Neural progenitor cell (in vitro differentiated cells): ENCODE results near the gene AQP10. TPM values are rescaled to one million over a fixed set of nuclear protein-coding genes. Genes with fewer than 3 reads are reported as not detected.
"Not testable (repeated sequence)": the region's sequence is repeated elsewhere in the genome, so short reads cannot be mapped to it uniquely, and the experiment has no call there.

Source experiments
- DNase-seq: peaks from one replicate; pipeline ENCODE4 v3.0.0-alpha.2; 2016; ENCODE audit warnings: low spot score
- H2AFZ ChIP-seq: fragments of 200-600 bp; sonication (generic); replicated peaks from 2 replicates; pipeline ENCODE4 v1.6.1; 2016; ENCODE audit warnings: antibody characterized with exemption
- H3F3A ChIP-seq: fragments of 200-600 bp; sonication (generic); 2 replicates; pipeline ENCODE4 v1.6.1; 2016; ENCODE audit warnings: antibody characterized with exemption, low read depth
- H3K27ac ChIP-seq: fragments of 200-600 bp; sonication (generic); 2 replicates; pipeline ENCODE4 v1.5.1; 2016; ENCODE audit warnings: mild to moderate bottlenecking
- H3K27me3 ChIP-seq: fragments of 200-600 bp; sonication (generic); 2 replicates; pipeline ENCODE4 v1.6.1; 2016; ENCODE audit warnings: mild to moderate bottlenecking, moderate library complexity
- H3K36me3 ChIP-seq: fragments of 200-600 bp; sonication (generic); 2 replicates; pipeline ENCODE4 v1.5.1; 2016
- H3K4me1 ChIP-seq: fragments of 200-600 bp; sonication (generic); 2 replicates; pipeline ENCODE4 v1.6.1; 2016; ENCODE audit warnings: mixed run types
- H3K4me2 ChIP-seq: fragments of 200-600 bp; sonication (generic); 2 replicates; pipeline ENCODE4 v1.6.1; 2016
- H3K4me3 ChIP-seq: fragments of 200-600 bp; sonication (generic); 2 replicates; pipeline ENCODE4 v1.5.1; 2016
- H3K79me2 ChIP-seq: fragments of 200-600 bp; sonication (generic); 2 replicates; pipeline ENCODE4 v1.6.1; 2016; ENCODE audit warnings: low read depth
- H3K9ac ChIP-seq: fragments of 200-600 bp; sonication (generic); 2 replicates; pipeline ENCODE4 v1.6.1; 2016
- H3K9me3 ChIP-seq: fragments of 200-600 bp; sonication (generic); 2 replicates; pipeline ENCODE4 v1.5.1; 2016; ENCODE audit warnings: low read depth
- H4K20me1 ChIP-seq: fragments of 200-600 bp; sonication (generic); 2 replicates; pipeline ENCODE4 v1.6.1; 2016; ENCODE audit warnings: low read depth
- H3K27ac Mint-ChIP-seq: 3 replicates; pipeline ENCODE4 v1.8.0; 2021; ENCODE audit warnings: mixed read lengths
- H3K27me3 Mint-ChIP-seq: 2 replicates; pipeline ENCODE4 v1.8.0; 2022; ENCODE audit warnings: low read depth, mild to moderate bottlenecking, inconsistent platforms, moderate library complexity, mixed read lengths; ENCODE audit not compliant: insufficient read depth
- H3K36me3 Mint-ChIP-seq: 3 replicates; pipeline ENCODE4 v1.8.0; 2021; ENCODE audit warnings: mixed read lengths
- H3K4me1 Mint-ChIP-seq: 3 replicates; pipeline ENCODE4 v1.8.0; 2021; ENCODE audit warnings: mixed read lengths
- H3K4me3 Mint-ChIP-seq: 3 replicates; pipeline ENCODE4 v1.8.0; 2021; ENCODE audit warnings: mild to moderate bottlenecking, moderate library complexity, mixed read lengths
- H3K9me3 Mint-ChIP-seq: 3 replicates; pipeline ENCODE4 v1.8.0; 2020; ENCODE audit warnings: mixed read lengths
- EZH2 ChIP-seq: fragments of 200-600 bp; sonication (generic); IDR thresholded peaks from 2 replicates; pipeline ENCODE4 v1.6.1; 2017; ENCODE audit warnings: antibody characterized with exemption, mild to moderate bottlenecking, moderate library complexity
- EZH2phosphoT487 ChIP-seq: fragments of 200-600 bp; sonication (generic); IDR thresholded peaks from 2 replicates; pipeline ENCODE4 v1.6.1; 2017; ENCODE audit warnings: antibody characterized with exemption
- total RNA-seq: library from RNA; depleted of rRNA; stranded (reverse); fragments of >200 nt; gene quantifications from 2 replicates; pipeline ENCODE4 v1.2.3, GENCODE V29; 2015; ENCODE audit warnings: low replicate concordance
- TF ChIP-seq, protein P1 (sequence below): fragments of 200-600 bp; sonication (generic); IDR thresholded peaks from 2 replicates; pipeline ENCODE4 v1.5.1; 2017; ENCODE audit warnings: antibody characterized with exemption, mild to moderate bottlenecking

AQP10 gene
- total RNA-seq, 1 donor from 2014 or later = not detected

GRCh38 chr1:154306151-154306550 is 14.7 kb upstream of the AQP10 start:
- no peak overlapping the region for H2AFZ ChIP-seq
- DNase-seq = no peak
- H3K9me3 ChIP-seq = no peaks in the 10 kb centered on the region
- H3K4me3 ChIP-seq = no peak overlapping the region
- Mint-ChIP-seq H3K27me3 (no peaks in the 10 kb centered on the region), H3K36me3 (no peaks in the 10 kb centered on the region), H3K4me1 (no peaks in the 10 kb centered on the region), H3K9me3 (peaks cover 4% of the 10 kb centered on the region), H3K4me3 (no peak overlapping the region), H3K27ac (no peak overlapping the region)
- H3K79me2 ChIP-seq = no peaks in the 10 kb centered on the region
- H3K27ac ChIP-seq = no peak overlapping the region
- no peaks in the 10 kb centered on the region for H3K4me1 ChIP-seq
- H3K36me3 ChIP-seq = no peaks in the 10 kb centered on the region
- no peaks in the 10 kb centered on the region for H3K27me3 ChIP-seq
- H3K4me2 ChIP-seq = no peak overlapping the region
- H3K9ac ChIP-seq = no peak overlapping the region
- H4K20me1 ChIP-seq = no peaks in the 10 kb centered on the region
- H3F3A ChIP-seq = no peaks in the 10 kb centered on the region
- TF ChIP-seq EZH2phosphoT487 = no peak
- TF ChIP-seq, protein P1, sequence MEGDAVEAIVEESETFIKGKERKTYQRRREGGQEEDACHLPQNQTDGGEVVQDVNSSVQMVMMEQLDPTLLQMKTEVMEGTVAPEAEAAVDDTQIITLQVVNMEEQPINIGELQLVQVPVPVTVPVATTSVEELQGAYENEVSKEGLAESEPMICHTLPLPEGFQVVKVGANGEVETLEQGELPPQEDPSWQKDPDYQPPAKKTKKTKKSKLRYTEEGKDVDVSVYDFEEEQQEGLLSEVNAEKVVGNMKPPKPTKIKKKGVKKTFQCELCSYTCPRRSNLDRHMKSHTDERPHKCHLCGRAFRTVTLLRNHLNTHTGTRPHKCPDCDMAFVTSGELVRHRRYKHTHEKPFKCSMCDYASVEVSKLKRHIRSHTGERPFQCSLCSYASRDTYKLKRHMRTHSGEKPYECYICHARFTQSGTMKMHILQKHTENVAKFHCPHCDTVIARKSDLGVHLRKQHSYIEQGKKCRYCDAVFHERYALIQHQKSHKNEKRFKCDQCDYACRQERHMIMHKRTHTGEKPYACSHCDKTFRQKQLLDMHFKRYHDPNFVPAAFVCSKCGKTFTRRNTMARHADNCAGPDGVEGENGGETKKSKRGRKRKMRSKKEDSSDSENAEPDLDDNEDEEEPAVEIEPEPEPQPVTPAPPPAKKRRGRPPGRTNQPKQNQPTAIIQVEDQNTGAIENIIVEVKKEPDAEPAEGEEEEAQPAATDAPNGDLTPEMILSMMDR = no peak
- no peak for TF ChIP-seq EZH2

GRCh38 chr1:154307670-154308270 is 13.1 kb upstream of the AQP10 start:
- not testable (repeated sequence) for H3K4me3 Mint-ChIP-seq, H3F3A ChIP-seq, H3K27ac Mint-ChIP-seq, H3K9me3 Mint-ChIP-seq, H3K4me1 Mint-ChIP-seq, H3K27ac ChIP-seq, H3K4me2 ChIP-seq, H3K36me3 ChIP-seq, H3K4me1 ChIP-seq, H3K27me3 Mint-ChIP-seq, H3K4me3 ChIP-seq, H4K20me1 ChIP-seq, H3K9ac ChIP-seq, H2AFZ ChIP-seq, H3K79me2 ChIP-seq, H3K36me3 Mint-ChIP-seq, DNase-seq, H3K9me3 ChIP-seq, H3K27me3 ChIP-seq

DNA sequence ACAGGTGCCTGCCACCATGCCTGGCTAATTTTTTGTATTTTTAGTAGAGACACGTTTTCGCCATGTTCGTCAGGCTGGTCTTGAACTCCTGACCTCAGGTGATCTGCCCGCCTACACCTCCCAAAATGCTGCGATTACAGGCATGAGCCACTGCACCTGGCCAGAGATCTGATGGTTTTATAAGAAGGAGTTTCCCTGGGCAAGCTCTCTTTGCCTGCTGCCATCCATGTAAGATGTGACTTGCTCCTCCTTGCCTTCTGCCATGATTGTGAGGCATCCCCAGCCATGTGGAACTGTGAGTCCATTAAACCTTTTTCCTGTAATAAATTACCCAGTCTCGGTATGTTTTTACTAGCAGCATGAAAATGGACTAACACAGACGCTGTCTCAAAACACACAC is 11.8 kb upstream of the AQP10 start:
- not testable (repeated sequence) for H3K9ac ChIP-seq, H3F3A ChIP-seq, H3K4me3 ChIP-seq, H3K4me1 Mint-ChIP-seq, H3K4me3 Mint-ChIP-seq, H2AFZ ChIP-seq, H3K4me2 ChIP-seq, H3K79me2 ChIP-seq, H3K27me3 ChIP-seq, H3K27ac Mint-ChIP-seq, H3K4me1 ChIP-seq, H3K9me3 Mint-ChIP-seq, H4K20me1 ChIP-seq, H3K36me3 Mint-ChIP-seq, H3K27me3 Mint-ChIP-seq, H3K9me3 ChIP-seq, H3K27ac ChIP-seq, DNase-seq, H3K36me3 ChIP-seq

DNA sequence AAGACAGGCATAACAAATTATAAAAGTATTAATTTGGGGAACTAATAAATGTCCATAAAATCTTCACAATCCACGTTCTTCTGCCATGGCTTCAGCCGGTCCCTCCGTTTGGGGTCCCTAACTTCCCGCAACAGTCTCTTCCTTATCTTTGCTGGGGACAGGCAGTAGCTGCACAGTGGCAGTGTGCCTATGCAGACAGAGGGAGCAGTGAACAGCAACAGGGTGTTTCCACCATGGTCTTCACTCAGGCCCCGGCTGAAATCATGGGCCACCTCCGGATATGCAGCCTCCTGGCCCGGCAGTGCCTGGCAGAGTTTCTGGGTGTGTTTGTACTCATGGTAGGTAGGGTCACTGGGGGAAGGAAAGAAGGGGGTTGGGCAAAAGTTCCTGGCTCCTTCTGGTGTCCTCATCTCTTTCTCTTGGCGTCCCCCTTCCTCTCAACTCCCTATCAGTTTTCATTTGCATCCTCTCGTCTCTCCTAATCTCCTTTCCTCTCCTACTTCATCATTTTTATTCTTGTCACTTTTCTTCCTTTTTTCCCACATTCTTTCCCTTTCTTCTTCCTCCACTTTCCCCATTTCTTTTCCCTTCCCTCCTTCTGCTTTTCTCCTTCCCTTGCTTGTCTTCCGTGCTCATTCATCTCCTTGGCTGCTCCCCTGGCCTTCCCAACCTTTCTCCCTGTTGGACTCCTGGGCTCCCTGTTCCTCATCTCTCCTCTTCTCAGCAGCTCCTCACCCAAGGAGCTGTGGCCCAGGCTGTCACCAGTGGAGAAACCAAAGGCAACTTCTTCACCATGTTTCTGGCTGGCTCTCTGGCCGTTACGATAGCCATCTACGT is 8.4 kb upstream of the AQP10 start:
- H4K20me1 ChIP-seq, H3K27me3 Mint-ChIP-seq, H3K4me2 ChIP-seq, H3K9me3 ChIP-seq, DNase-seq, H3K79me2 ChIP-seq, H3K27ac ChIP-seq, H3K4me3 Mint-ChIP-seq, H3K4me1 Mint-ChIP-seq, H3K4me1 ChIP-seq, H3K9ac ChIP-seq, H3K36me3 Mint-ChIP-seq, H3K27me3 ChIP-seq, H3K27ac Mint-ChIP-seq, H3K36me3 ChIP-seq, H3K4me3 ChIP-seq, H2AFZ ChIP-seq, H3F3A ChIP-seq: not testable (repeated sequence)
- H3K9me3 Mint-ChIP-seq = peaks cover 14% of the 10 kb centered on the region

DNA sequence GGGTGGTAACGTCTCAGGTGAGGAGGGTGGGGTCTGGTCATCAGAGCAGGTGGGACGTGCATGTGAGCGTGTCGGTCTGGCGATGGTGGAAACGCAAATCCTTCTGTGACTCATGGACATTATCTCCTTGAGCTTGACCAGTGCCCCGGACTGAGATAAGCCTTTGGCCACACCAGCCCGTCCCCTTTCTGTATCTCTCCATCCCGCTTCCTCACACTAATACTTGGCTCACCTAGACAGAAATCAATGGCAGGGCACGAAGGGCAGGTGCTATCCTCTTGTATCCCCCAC is 7.9 kb upstream of the AQP10 start:
- no peaks in the 10 kb centered on the region for H3K36me3 Mint-ChIP-seq

GRCh38 chr1:154314226-154314625 is 6.7 kb upstream of the AQP10 start:
- not testable (repeated sequence) for H3K4me3 Mint-ChIP-seq, H3K36me3 ChIP-seq, H3K79me2 ChIP-seq, H3K4me3 ChIP-seq, H3K9me3 ChIP-seq, H3K36me3 Mint-ChIP-seq, H4K20me1 ChIP-seq, H2AFZ ChIP-seq, H3K4me1 Mint-ChIP-seq, DNase-seq, H3K27ac ChIP-seq, H3K27me3 ChIP-seq, H3K27ac Mint-ChIP-seq, H3F3A ChIP-seq, H3K9ac ChIP-seq, H3K4me2 ChIP-seq, H3K4me1 ChIP-seq
- Mint-ChIP-seq H3K9me3 (peaks cover 21% of the 10 kb centered on the region), H3K27me3 (peaks cover 15% of the 10 kb centered on the region)

More for the DNA sequence above, 7.9 kb upstream of the AQP10 start:
- H3K36me3 ChIP-seq = no peaks in the 10 kb centered on the region
- DNase-seq = no peak
- no peaks in the 10 kb centered on the region for H3K4me1 ChIP-seq
- H3K27ac ChIP-seq = no peak overlapping the region
- Mint-ChIP-seq H3K27me3 (peaks cover 12% of the 10 kb centered on the region), H3K27ac (no peak overlapping the region), H3K9me3 (peaks cover 20% of the 10 kb centered on the region), H3K4me1 (no peaks in the 10 kb centered on the region), H3K4me3 (no peak overlapping the region)
- H3K9me3 ChIP-seq = peaks cover 6% of the 10 kb centered on the region
- H2AFZ ChIP-seq = no peak overlapping the region
- H3K27me3 ChIP-seq = no peaks in the 10 kb centered on the region
- H3K4me2 ChIP-seq = no peak overlapping the region
- no peak overlapping the region for H3K9ac ChIP-seq
- no peaks in the 10 kb centered on the region for H3K79me2 ChIP-seq
- TF ChIP-seq, protein P1 = no peak
- TF ChIP-seq EZH2 = no peak
- no peak for TF ChIP-seq EZH2phosphoT487
- no peaks in the 10 kb centered on the region for H3F3A ChIP-seq
- no peaks in the 10 kb centered on the region for H4K20me1 ChIP-seq
- H3K4me3 ChIP-seq = no peak overlapping the region
